ENCODE results near the gene SESN3.

GRCh38 chr11:95148406-95148805 lies 82.6 kb downstream of the SESN3 start:
- TF ChIP-seq, protein P1, sequence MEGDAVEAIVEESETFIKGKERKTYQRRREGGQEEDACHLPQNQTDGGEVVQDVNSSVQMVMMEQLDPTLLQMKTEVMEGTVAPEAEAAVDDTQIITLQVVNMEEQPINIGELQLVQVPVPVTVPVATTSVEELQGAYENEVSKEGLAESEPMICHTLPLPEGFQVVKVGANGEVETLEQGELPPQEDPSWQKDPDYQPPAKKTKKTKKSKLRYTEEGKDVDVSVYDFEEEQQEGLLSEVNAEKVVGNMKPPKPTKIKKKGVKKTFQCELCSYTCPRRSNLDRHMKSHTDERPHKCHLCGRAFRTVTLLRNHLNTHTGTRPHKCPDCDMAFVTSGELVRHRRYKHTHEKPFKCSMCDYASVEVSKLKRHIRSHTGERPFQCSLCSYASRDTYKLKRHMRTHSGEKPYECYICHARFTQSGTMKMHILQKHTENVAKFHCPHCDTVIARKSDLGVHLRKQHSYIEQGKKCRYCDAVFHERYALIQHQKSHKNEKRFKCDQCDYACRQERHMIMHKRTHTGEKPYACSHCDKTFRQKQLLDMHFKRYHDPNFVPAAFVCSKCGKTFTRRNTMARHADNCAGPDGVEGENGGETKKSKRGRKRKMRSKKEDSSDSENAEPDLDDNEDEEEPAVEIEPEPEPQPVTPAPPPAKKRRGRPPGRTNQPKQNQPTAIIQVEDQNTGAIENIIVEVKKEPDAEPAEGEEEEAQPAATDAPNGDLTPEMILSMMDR (IDR thresholded peaks at IDR 0.05) = no peak
- TF ChIP-seq POLR2A (IDR thresholded peaks at IDR 0.05; ENCODE audit: low read depth) = no peak
- TF ChIP-seq EP300 (IDR thresholded peaks at IDR 0.05) = no peak
- no peak for TF ChIP-seq POLR2AphosphoS5 (IDR thresholded peaks at IDR 0.05)
